Measurements from ENCODE around the gene HMCN2. TPM values are rescaled to one million over a fixed set of nuclear protein-coding genes. Genes with fewer than 3 reads are reported as not detected.

HMCN2 gene
- total and polyA plus RNA-seq, 2 of the 4 experiments (the other 2 are of a cell fraction): 0.02 TPM; not detected in 1

DNA sequence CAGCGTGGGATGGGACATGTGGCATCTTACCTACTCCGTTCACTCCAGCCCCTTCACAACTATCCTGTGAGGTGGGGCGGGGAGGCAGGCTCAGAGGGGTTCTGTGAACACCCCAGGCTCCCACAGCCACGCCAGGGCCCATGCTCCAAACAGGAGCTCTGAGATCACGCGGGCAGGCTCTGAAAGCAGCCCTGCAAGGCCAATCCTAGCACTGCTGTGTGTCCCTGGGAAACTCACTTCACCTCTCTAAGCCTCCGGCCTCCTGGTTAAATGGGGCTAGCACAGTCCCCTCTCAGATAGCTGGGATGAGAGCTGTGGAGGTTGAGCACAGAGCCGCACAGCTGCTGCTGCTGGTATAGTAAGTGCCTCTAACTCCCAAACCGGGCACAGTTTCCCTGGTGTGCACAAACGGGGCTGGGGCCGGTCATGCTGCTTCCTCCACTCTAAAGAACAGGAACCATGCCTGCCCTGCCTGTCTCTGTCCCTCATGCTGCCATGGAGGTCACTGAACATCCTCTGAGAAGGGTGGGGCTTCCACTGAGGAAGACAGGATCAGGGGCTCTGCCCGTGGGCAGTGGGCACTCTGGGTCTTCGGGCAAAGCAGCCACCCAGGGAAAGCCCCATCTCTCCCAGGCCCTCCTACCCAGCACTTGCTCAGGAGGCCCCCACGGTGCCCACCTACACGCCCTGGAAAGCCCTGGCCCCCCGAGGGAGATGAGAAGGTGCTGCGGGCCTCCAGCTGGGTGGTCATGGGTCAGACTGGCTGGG is 166.2 kb downstream of the HMCN2 start:
- H3K56ac ChIP-seq (ENCODE audit: extremely low read depth, insufficient read depth, low read length): no peak overlapping the region
- no TSS peak for BruUV-seq (replicated peaks)

More for the DNA sequence above, 166.2 kb downstream of the HMCN2 start:
- H3K23ac ChIP-seq (ENCODE audit: low read depth, low read length): no peak overlapping the region
- ATAC-seq (ENCODE audit: low read depth) (no peak), DNase-seq (no peak)
- H2BK120ac ChIP-seq (ENCODE audit: low read depth, low read length): no peak overlapping the region
- no peak overlapping the region for H3K4ac ChIP-seq (ENCODE audit: low read depth, low read length)
- no peak overlapping the region for H3K14ac ChIP-seq (replicated peaks; ENCODE audit: low read depth, low read length)
- H3K9me3 ChIP-seq (ENCODE audit: control insufficient read depth, insufficient read depth, low read length): no peaks in the 10 kb centered on the region
- H2AFZ ChIP-seq (replicated peaks; ENCODE audit: low read length, poor library complexity): peak overlapping the region; percentile 58
- in situ Hi-C loops (cut with MboI; ENCODE audit: low sequenced_read_pairs): no loop called here
- TF ChIP-seq FOS (IDR thresholded peaks at IDR 0.05; ENCODE audit: low read depth, low read length): no peak
- no peak for TF ChIP-seq SMC3 (IDR thresholded peaks at IDR 0.05; ENCODE audit: low read depth, low read length)
- TF ChIP-seq BHLHE40 (IDR thresholded peaks at IDR 0.05; ENCODE audit: low read depth, low read length): no peak
- no peak for TF ChIP-seq MAFK (IDR thresholded peaks at IDR 0.05; ENCODE audit: low read depth, low read length)
- no peak for TF ChIP-seq CEBPB (IDR thresholded peaks at IDR 0.05; ENCODE audit: low read depth, low read length)
- TF ChIP-seq RCOR1 (IDR thresholded peaks at IDR 0.05; ENCODE audit: insufficient replicate concordance, low read length): no peak
- TF ChIP-seq CHD1 (IDR thresholded peaks at IDR 0.05; ENCODE audit: low read depth, low read length): no peak
- TF ChIP-seq ELK1 (IDR thresholded peaks at IDR 0.05; ENCODE audit: borderline replicate concordance, low read depth, low read length): no peak
- TF ChIP-seq POLR2A (IDR thresholded peaks at IDR 0.05; ENCODE audit: low read depth, low read length): no peak
- TF ChIP-seq RAD21 (IDR thresholded peaks at IDR 0.05; ENCODE audit: low read length): no peak
- TF ChIP-seq MXI1 (IDR thresholded peaks at IDR 0.05; ENCODE audit: borderline replicate concordance, low read depth, low read length): no peak
- TF ChIP-seq USF2 (IDR thresholded peaks at IDR 0.05; ENCODE audit: low read depth, low read length): no peak
- no peak for TF ChIP-seq MAZ (IDR thresholded peaks at IDR 0.05; ENCODE audit: borderline replicate concordance, low read depth, low read length)
- TF ChIP-seq RFX5 (IDR thresholded peaks at IDR 0.05; ENCODE audit: low read depth, low read length): no peak
- TF ChIP-seq, protein P1, sequence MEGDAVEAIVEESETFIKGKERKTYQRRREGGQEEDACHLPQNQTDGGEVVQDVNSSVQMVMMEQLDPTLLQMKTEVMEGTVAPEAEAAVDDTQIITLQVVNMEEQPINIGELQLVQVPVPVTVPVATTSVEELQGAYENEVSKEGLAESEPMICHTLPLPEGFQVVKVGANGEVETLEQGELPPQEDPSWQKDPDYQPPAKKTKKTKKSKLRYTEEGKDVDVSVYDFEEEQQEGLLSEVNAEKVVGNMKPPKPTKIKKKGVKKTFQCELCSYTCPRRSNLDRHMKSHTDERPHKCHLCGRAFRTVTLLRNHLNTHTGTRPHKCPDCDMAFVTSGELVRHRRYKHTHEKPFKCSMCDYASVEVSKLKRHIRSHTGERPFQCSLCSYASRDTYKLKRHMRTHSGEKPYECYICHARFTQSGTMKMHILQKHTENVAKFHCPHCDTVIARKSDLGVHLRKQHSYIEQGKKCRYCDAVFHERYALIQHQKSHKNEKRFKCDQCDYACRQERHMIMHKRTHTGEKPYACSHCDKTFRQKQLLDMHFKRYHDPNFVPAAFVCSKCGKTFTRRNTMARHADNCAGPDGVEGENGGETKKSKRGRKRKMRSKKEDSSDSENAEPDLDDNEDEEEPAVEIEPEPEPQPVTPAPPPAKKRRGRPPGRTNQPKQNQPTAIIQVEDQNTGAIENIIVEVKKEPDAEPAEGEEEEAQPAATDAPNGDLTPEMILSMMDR (conservative IDR thresholded peaks at IDR 0.05; ENCODE audit: low read depth, low read length): no peak
- no peak for TF ChIP-seq NFE2L2 (IDR thresholded peaks at IDR 0.05; ENCODE audit: low read depth, low read length)
- no peak overlapping the region for H3K9ac ChIP-seq (ENCODE audit: low read depth, low read length)
- no peak overlapping the region for H2AK5ac ChIP-seq (ENCODE audit: low read depth, low read length)
- ChIA-PET CTCF (no interaction called here), POLR2A (ENCODE audit: unreplicated experiment) (no interaction called here)
- no peak overlapping the region for H2BK20ac ChIP-seq (ENCODE audit: low read depth, low read length)
- no peaks in the 10 kb centered on the region for H4K20me1 ChIP-seq (ENCODE audit: insufficient read depth, low read length)
- no peaks in the 10 kb centered on the region for H3K79me1 ChIP-seq (ENCODE audit: low read depth in 1 of 2, low read length in 2 of 2)
- no peaks in the 10 kb centered on the region for H3K36me3 ChIP-seq (ENCODE audit: control insufficient read depth, insufficient read depth, low read length)
- peaks cover 2% of the 10 kb centered on the region for H3K4me1 ChIP-seq (ENCODE audit: control insufficient read depth, insufficient read depth, low read length)
- peak overlapping the region; percentile 16 for H2AK9ac ChIP-seq (replicated peaks; ENCODE audit: low read depth, low read length, poor library complexity)
- no peak overlapping the region for H4K5ac ChIP-seq (ENCODE audit: low read depth, low read length)
- no peak overlapping the region for H3K4me2 ChIP-seq (ENCODE audit: low read depth, low read length)
- no peak overlapping the region for H3K18ac ChIP-seq (ENCODE audit: low read depth, low read length)
- H3K9me1 ChIP-seq (ENCODE audit: insufficient read depth, low read length): no peaks in the 10 kb centered on the region
- no peak overlapping the region for H4K91ac ChIP-seq (ENCODE audit: insufficient read depth, low read depth, low read length)
- WGBS, 2 experiments (ENCODE audit: extremely low coverage in 2 of 2, insufficient read length in 1 of 2): no CpG with 5 or more reads among the region's 17 CpGs
- dilution Hi-C loops (cut with HindIII; ENCODE audit: low sequenced_read_pairs, unreplicated experiment): no loop called here
- H3K27ac ChIP-seq (ENCODE audit: insufficient read depth, low read length): no peak overlapping the region
- no peak overlapping the region for H2BK15ac ChIP-seq (ENCODE audit: low read depth, low read length)
- H2BK5ac ChIP-seq (ENCODE audit: low read depth, low read length, poor library complexity, severe bottlenecking): no peak overlapping the region
- no peak overlapping the region for H3K4me3 ChIP-seq (ENCODE audit: insufficient read depth, low read depth, low read length)
- no peak overlapping the region for H4K8ac ChIP-seq (ENCODE audit: low read depth in 2 of 2, low read length in 2 of 2)
- intact Hi-C loops (cut with micrococcal nuclease): no loop called here
- H3K27me3 ChIP-seq (ENCODE audit: control insufficient read depth, insufficient read depth, low read length): peaks cover 24% of the 10 kb centered on the region
